GM12878 (cell line): ENCODE results near the gene MGST3. TPM values are rescaled to one million over a fixed set of nuclear protein-coding genes. Genes with fewer than 3 reads are reported as not detected.

Experiments used
- EED ChIP-seq: sonication (generic); IDR thresholded peaks from 2 replicates; pipeline ENCODE4 v1.6.1; 2016; ENCODE audit warnings: antibody characterized with exemption, low read depth
- IKZF1 ChIP-seq: fragments of 450-650 bp; conservative IDR thresholded peaks from 2 replicates; pipeline ENCODE4 v1.6.1; 2017; ENCODE audit warnings: antibody characterized with exemption, mild to moderate bottlenecking
- JUND ChIP-seq: IDR thresholded peaks from 2 replicates; pipeline ENCODE4 v1.6.1; 2012; ENCODE audit warnings: low read depth, mild to moderate bottlenecking, low read length, improper control_type of control experiment, moderate library complexity
- RB1 ChIP-seq: fragments of 450-650 bp; formaldehyde crosslinking; IDR thresholded peaks from 2 replicates; pipeline ENCODE4 v1.6.1; 2017; ENCODE audit warnings: mild to moderate bottlenecking, borderline replicate concordance
- TAF1 ChIP-seq: IDR thresholded peaks from 2 replicates; pipeline ENCODE4 v1.6.1; 2011; ENCODE audit warnings: mild to moderate bottlenecking, low read depth, low read length, borderline replicate concordance
- TBL1XR1 ChIP-seq: IDR thresholded peaks from 2 replicates; pipeline ENCODE4 v1.6.1; 2012; ENCODE audit warnings: low read depth, low read length, improper control_type of control experiment
- polyA plus RNA-seq, 11 experiments: library from polyadenylated mRNA; depleted of rRNA in 4 of 11; unstranded in 6 of 11; stranded (reverse) in 5 of 11; fragments of >200 nt; fragmentation: Nextera tagmentation in 4 of 11; fragmentation: Illumina TruSeq in 1 of 11; extraction: Ambion mirVana in 4 of 11; extraction: Trizol in 1 of 11; gene quantifications; 1 replicate in 1 of 11; 2 replicates in 10 of 11; pipeline versions ENCODE4 v1.2.1 to v1.2.3, GENCODE V29; 2011 to 2016; ENCODE audit warnings: inconsistent platforms in 2 of 11, missing spikeins in 2 of 11, low read depth in 1 of 11
- total RNA-seq, 4 experiments: library from RNA; depleted of rRNA in 3 of 4; stranded (reverse); fragments of >200 nt in 3 of 4; fragmentation: Illumina TruSeq in 1 of 4; extraction: Trizol in 1 of 4; gene quantifications; 2 replicates each; pipeline versions ENCODE4 v1.2.1 to v1.2.3, GENCODE V29; 2013 to 2021
- TF ChIP-seq, protein P1 (sequence below): IDR thresholded peaks from 2 replicates; pipeline ENCODE4 v1.6.1; 2012; ENCODE audit warnings: mild to moderate bottlenecking, low read depth, low read length
- TF ChIP-seq, protein P2 (sequence below): fragments of 450-650 bp; IDR thresholded peaks from 2 replicates; pipeline ENCODE4 v1.6.1; 2016; ENCODE audit warnings: mild to moderate bottlenecking, moderate library complexity, borderline replicate concordance
- TF ChIP-seq, protein P3 (sequence below): IDR thresholded peaks from 2 replicates; pipeline ENCODE4 v1.6.1; 2011; ENCODE audit warnings: low read depth, low read length, improper control_type of control experiment, borderline replicate concordance
- TF ChIP-seq, protein P4 (sequence below): fragments of 450-650 bp; formaldehyde crosslinking; IDR thresholded peaks from 2 replicates; pipeline ENCODE4 v1.5.0; 2022; ENCODE audit warnings: mild to moderate bottlenecking, missing genetic modification characterization

The MGST3 gene
- total and polyA plus RNA-seq, 10 of the 15 experiments (the other 5 are each of a cell fraction or from before 2014, with no cell fraction given): 37.3 to 145 (median 68.8) TPM

DNA sequence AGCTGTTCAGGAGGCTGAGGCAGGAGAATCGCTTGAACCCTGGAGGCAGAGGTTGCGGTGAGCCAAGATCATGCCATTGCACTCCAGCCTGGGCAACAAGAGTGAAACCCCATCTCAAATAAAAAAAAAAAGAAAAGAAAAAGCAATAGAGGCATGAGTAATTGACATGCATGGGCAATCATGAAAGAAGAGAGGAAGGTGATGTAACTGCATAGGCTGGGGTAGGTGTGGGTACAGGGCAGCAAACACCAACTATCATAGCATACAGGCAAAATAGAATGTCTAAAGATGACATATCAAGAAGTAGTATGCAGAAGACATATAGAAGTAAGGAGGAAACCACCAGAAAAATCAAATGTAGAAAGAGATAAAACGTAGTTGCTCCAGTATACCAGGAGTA is 19.0 kb upstream of the MGST3 start (continued):
- TF ChIP-seq, protein P1, sequence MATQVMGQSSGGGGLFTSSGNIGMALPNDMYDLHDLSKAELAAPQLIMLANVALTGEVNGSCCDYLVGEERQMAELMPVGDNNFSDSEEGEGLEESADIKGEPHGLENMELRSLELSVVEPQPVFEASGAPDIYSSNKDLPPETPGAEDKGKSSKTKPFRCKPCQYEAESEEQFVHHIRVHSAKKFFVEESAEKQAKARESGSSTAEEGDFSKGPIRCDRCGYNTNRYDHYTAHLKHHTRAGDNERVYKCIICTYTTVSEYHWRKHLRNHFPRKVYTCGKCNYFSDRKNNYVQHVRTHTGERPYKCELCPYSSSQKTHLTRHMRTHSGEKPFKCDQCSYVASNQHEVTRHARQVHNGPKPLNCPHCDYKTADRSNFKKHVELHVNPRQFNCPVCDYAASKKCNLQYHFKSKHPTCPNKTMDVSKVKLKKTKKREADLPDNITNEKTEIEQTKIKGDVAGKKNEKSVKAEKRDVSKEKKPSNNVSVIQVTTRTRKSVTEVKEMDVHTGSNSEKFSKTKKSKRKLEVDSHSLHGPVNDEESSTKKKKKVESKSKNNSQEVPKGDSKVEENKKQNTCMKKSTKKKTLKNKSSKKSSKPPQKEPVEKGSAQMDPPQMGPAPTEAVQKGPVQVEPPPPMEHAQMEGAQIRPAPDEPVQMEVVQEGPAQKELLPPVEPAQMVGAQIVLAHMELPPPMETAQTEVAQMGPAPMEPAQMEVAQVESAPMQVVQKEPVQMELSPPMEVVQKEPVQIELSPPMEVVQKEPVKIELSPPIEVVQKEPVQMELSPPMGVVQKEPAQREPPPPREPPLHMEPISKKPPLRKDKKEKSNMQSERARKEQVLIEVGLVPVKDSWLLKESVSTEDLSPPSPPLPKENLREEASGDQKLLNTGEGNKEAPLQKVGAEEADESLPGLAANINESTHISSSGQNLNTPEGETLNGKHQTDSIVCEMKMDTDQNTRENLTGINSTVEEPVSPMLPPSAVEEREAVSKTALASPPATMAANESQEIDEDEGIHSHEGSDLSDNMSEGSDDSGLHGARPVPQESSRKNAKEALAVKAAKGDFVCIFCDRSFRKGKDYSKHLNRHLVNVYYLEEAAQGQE: no peak
- TF ChIP-seq TAF1 (no peak), RB1 (no peak), EED (no peak), IKZF1 (no peak), JUND (no peak), TBL1XR1 (no peak)
- TF ChIP-seq, protein P2, sequence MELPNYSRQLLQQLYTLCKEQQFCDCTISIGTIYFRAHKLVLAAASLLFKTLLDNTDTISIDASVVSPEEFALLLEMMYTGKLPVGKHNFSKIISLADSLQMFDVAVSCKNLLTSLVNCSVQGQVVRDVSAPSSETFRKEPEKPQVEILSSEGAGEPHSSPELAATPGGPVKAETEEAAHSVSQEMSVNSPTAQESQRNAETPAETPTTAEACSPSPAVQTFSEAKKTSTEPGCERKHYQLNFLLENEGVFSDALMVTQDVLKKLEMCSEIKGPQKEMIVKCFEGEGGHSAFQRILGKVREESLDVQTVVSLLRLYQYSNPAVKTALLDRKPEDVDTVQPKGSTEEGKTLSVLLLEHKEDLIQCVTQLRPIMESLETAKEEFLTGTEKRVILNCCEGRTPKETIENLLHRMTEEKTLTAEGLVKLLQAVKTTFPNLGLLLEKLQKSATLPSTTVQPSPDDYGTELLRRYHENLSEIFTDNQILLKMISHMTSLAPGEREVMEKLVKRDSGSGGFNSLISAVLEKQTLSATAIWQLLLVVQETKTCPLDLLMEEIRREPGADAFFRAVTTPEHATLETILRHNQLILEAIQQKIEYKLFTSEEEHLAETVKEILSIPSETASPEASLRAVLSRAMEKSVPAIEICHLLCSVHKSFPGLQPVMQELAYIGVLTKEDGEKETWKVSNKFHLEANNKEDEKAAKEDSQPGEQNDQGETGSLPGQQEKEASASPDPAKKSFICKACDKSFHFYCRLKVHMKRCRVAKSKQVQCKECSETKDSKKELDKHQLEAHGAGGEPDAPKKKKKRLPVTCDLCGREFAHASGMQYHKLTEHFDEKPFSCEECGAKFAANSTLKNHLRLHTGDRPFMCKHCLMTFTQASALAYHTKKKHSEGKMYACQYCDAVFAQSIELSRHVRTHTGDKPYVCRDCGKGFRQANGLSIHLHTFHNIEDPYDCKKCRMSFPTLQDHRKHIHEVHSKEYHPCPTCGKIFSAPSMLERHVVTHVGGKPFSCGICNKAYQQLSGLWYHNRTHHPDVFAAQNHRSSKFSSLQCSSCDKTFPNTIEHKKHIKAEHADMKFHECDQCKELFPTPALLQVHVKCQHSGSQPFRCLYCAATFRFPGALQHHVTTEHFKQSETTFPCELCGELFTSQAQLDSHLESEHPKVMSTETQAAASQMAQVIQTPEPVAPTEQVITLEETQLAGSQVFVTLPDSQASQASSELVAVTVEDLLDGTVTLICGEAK: no peak
- TF ChIP-seq, protein P3, sequence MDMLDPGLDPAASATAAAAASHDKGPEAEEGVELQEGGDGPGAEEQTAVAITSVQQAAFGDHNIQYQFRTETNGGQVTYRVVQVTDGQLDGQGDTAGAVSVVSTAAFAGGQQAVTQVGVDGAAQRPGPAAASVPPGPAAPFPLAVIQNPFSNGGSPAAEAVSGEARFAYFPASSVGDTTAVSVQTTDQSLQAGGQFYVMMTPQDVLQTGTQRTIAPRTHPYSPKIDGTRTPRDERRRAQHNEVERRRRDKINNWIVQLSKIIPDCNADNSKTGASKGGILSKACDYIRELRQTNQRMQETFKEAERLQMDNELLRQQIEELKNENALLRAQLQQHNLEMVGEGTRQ: no peak
- TF ChIP-seq, protein P4, sequence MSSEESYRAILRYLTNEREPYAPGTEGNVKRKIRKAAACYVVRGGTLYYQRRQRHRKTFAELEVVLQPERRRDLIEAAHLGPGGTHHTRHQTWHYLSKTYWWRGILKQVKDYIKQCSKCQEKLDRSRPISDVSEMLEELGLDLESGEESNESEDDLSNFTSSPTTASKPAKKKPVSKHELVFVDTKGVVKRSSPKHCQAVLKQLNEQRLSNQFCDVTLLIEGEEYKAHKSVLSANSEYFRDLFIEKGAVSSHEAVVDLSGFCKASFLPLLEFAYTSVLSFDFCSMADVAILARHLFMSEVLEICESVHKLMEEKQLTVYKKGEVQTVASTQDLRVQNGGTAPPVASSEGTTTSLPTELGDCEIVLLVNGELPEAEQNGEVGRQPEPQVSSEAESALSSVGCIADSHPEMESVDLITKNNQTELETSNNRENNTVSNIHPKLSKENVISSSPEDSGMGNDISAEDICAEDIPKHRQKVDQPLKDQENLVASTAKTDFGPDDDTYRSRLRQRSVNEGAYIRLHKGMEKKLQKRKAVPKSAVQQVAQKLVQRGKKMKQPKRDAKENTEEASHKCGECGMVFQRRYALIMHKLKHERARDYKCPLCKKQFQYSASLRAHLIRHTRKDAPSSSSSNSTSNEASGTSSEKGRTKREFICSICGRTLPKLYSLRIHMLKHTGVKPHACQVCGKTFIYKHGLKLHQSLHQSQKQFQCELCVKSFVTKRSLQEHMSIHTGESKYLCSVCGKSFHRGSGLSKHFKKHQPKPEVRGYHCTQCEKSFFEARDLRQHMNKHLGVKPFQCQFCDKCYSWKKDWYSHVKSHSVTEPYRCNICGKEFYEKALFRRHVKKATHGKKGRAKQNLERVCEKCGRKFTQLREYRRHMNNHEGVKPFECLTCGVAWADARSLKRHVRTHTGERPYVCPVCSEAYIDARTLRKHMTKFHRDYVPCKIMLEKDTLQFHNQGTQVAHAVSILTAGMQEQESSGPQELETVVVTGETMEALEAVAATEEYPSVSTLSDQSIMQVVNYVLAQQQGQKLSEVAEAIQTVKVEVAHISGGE (CRISPR knock-in tag): no peak
